ENCODE results near the gene MMRN2. TPM values are rescaled to one million over a fixed set of nuclear protein-coding genes. Genes with fewer than 3 reads are reported as not detected.

MMRN2 gene
- polyA plus RNA-seq, 1 of the 3 experiments (the other 2 are of a cell fraction): 0.05 TPM

GRCh38 chr10:86922553-86922961 is 34.9 kb downstream of the MMRN2 start:
- H3F3A ChIP-seq (replicated peaks; ENCODE audit: insufficient read depth): no peaks in the 10 kb centered on the region
- H4K20me1 ChIP-seq (ENCODE audit: insufficient read depth): no peaks in the 10 kb centered on the region
- no peak overlapping the region for H3K27ac ChIP-seq (ENCODE audit: low read depth in 2 of 2, low read length in 1 of 2)
- no peaks in the 10 kb centered on the region for H3K27me3 ChIP-seq (ENCODE audit: insufficient read depth)
- TF ChIP-seq NFIC (IDR thresholded peaks at IDR 0.05; ENCODE audit: borderline replicate concordance): no peak
- TF ChIP-seq ELF1 (IDR thresholded peaks at IDR 0.05): no peak
- TF ChIP-seq POLR2AphosphoS5 (IDR thresholded peaks at IDR 0.05; ENCODE audit: low read depth, low read length): no peak
- no peak for TF ChIP-seq EP300 (IDR thresholded peaks at IDR 0.05; ENCODE audit: borderline replicate concordance in 1 of 2, low read depth in 1 of 2, low read length in 1 of 2)
- TF ChIP-seq TCF12 (IDR thresholded peaks at IDR 0.05): no peak
- no peak for TF ChIP-seq TEAD4 (IDR thresholded peaks at IDR 0.05; ENCODE audit: borderline replicate concordance, insufficient read depth)
- no peak for TF ChIP-seq YY1 (IDR thresholded peaks at IDR 0.05; ENCODE audit: low read depth)
- no peak for TF ChIP-seq CHD2 (IDR thresholded peaks at IDR 0.05; ENCODE audit: low read length, partially characterized antibody)
- POLR2A ChIA-PET: no interaction called here
- no peak overlapping the region for H3K4me2 ChIP-seq
- no peaks in the 10 kb centered on the region; the same call in 1 of the 2 replicates for H3K79me2 ChIP-seq (ENCODE audit: insufficient read depth)
- H3K9me3 ChIP-seq: no peaks in the 10 kb centered on the region
- H3K4me3 ChIP-seq (ENCODE audit: low read depth in 2 of 2, low read length in 1 of 2): no peak overlapping the region
- no peak for DNase-seq
- WGBS (ENCODE audit: low lambda C conversion rate): over 99% methylated on average over 9 of the region's 9 CpGs
- no peaks in the 10 kb centered on the region for H3K9me2 ChIP-seq
- H3K36me3 ChIP-seq (replicated peaks in 1 of 2; ENCODE audit: control insufficient read depth in 1 of 2, insufficient read depth in 2 of 2, low read length in 1 of 2): peaks cover 51 to 60% of the 10 kb centered on the region in 2 experiments
- H3K9ac ChIP-seq: no peak overlapping the region
- H3K4me1 ChIP-seq (ENCODE audit: control insufficient read depth in 1 of 2, insufficient read depth in 2 of 2, low read depth in 1 of 2, low read length in 1 of 2): peaks cover 0 to 7% of the 10 kb centered on the region in 2 experiments; a peak in 1 of 4 replicates
- CTCF ChIA-PET: no interaction called here
- no peak overlapping the region for H2AFZ ChIP-seq (ENCODE audit: low read depth)

- Histone ChIP-seq H3K4me2 (no peak overlapping the region), H3K9ac (no peak overlapping the region), H2AFZ (ENCODE audit: low read depth) (no peak overlapping the region), H3K27ac (ENCODE audit: low read depth in 2 of 2, low read length in 1 of 2) (peak overlapping the region in 1 of 2 experiments; percentile 25; a peak in 1 of 4 replicates), H3K79me2 (ENCODE audit: insufficient read depth) (no peaks in the 10 kb centered on the region), H3K36me3 (replicated peaks in 1 of 2; ENCODE audit: control insufficient read depth in 1 of 2, insufficient read depth in 2 of 2, low read length in 1 of 2) (peaks cover 55 to 76% of the 10 kb centered on the region in 2 experiments), H4K20me1 (ENCODE audit: insufficient read depth) (no peaks in the 10 kb centered on the region), H3K9me2 (no peaks in the 10 kb centered on the region), H3K9me3 (no peaks in the 10 kb centered on the region), H3K4me1 (ENCODE audit: control insufficient read depth in 1 of 2, insufficient read depth in 2 of 2, low read depth in 1 of 2, low read length in 1 of 2) (peaks cover 0 to 8% of the 10 kb centered on the region in 2 experiments; a peak in 1 of 4 replicates), H3K27me3 (ENCODE audit: insufficient read depth) (no peaks in the 10 kb centered on the region), H3K4me3 (ENCODE audit: low read depth in 2 of 2, low read length in 1 of 2) (no peak overlapping the region), H3F3A (replicated peaks; ENCODE audit: insufficient read depth) (no peaks in the 10 kb centered on the region)
- 48% methylated on average over 5 of the region's 5 CpGs for WGBS (ENCODE audit: low lambda C conversion rate)
- POLR2A ChIA-PET: no interaction called here
- DNase-seq: no peak
- TF ChIP-seq ZBTB33 (IDR thresholded peaks at IDR 0.05; ENCODE audit: borderline replicate concordance, low read depth) (no peak), FOSL2 (IDR thresholded peaks at IDR 0.05; ENCODE audit: borderline replicate concordance, low read depth) (no peak), GABPA (IDR thresholded peaks at IDR 0.05; ENCODE audit: low read depth) (no peak), RAD21 (IDR thresholded peaks at IDR 0.05; ENCODE audit: low read length) (no peak), MAX (IDR thresholded peaks at IDR 0.05; ENCODE audit: low read depth) (no peak)
- CTCF ChIA-PET: interaction anchor here (0.7 to 2.9 kb wide), 5 partner anchors 19 to 231 kb away, joined by 3 to 11 read pairs (median 7); no protein-coding TSS in a partner anchor
Observed at GRCh38 chr10:86918022-86918471, 39.4 kb downstream of the MMRN2 start.
